Neural cell (in vitro differentiated cells): Measurements from ENCODE around the gene ENO4. TPM values are rescaled to one million over a fixed set of nuclear protein-coding genes. Genes with fewer than 3 reads are reported as not detected.

Source experiments
- H2AFZ ChIP-seq: fragments of 200-600, 300-800 bp; sonication (generic), shearing (Covaris generic); 2 replicates; pipeline ENCODE4 v1.6.0; 2014; ENCODE audit warnings: low read depth, mild to moderate bottlenecking, antibody characterized with exemption, low read length, moderate library complexity
- H3F3A ChIP-seq: fragments of 200-600 bp; shearing (Covaris generic); 2 replicates; pipeline ENCODE4 v1.6.1; 2016; ENCODE audit warnings: mild to moderate bottlenecking, moderate library complexity, mixed read lengths, antibody characterized with exemption, low read length; ENCODE audit not compliant: insufficient read depth, poor library complexity, severe bottlenecking
- H3K27ac ChIP-seq: fragments of 200-600, 300-800 bp; sonication (generic), shearing (Covaris generic); 2 replicates; pipeline ENCODE4 v1.5.1; 2014; ENCODE audit warnings: mild to moderate bottlenecking, low read length, moderate library complexity
- H3K27me3 ChIP-seq: fragments of 300-800, 200-600 bp; sonication (generic), shearing (Covaris generic); 2 replicates; pipeline ENCODE4 v1.6.0; 2014; ENCODE audit warnings: mild to moderate bottlenecking, low read depth, low read length, moderate library complexity; ENCODE audit not compliant: insufficient read depth
- H3K36me3 ChIP-seq: fragments of 300-800, 200-600 bp; sonication (generic), shearing (Covaris generic); 2 replicates; pipeline ENCODE4 v1.5.1; 2014; ENCODE audit warnings: mild to moderate bottlenecking, antibody characterized with exemption, low read length, moderate library complexity; ENCODE audit not compliant: insufficient read depth
- H3K4me2 ChIP-seq: fragments of 300-800, 200-600 bp; sonication (generic), shearing (Covaris generic); 2 replicates; pipeline ENCODE4 v1.6.0; 2014; ENCODE audit warnings: mild to moderate bottlenecking, low read length
- H3K4me3 ChIP-seq: fragments of 300-800, 200-600 bp; sonication (generic), shearing (Covaris generic); 2 replicates; pipeline ENCODE4 v1.5.1; 2014; ENCODE audit warnings: mild to moderate bottlenecking, low read length, moderate library complexity
- H3K79me2 ChIP-seq: fragments of 200-600 bp; shearing (Covaris generic); replicated peaks from 2 replicates; pipeline ENCODE4 v1.6.0; 2014; ENCODE audit warnings: mild to moderate bottlenecking, low read length, moderate library complexity; ENCODE audit not compliant: insufficient read depth
- H3K9ac ChIP-seq: fragments of 300-800, 200-600 bp; sonication (generic), shearing (Covaris generic); 2 replicates; pipeline ENCODE4 v1.6.1; 2016; ENCODE audit warnings: mild to moderate bottlenecking, low read length, mixed read lengths
- H3K9me2 ChIP-seq: fragments of 200-600 bp; shearing (Covaris generic); 2 replicates; pipeline ENCODE4 v1.6.1; 2016; ENCODE audit warnings: mild to moderate bottlenecking, low read length, mixed read lengths; ENCODE audit not compliant: insufficient read depth
- H3K9me3 ChIP-seq: fragments of 200-600, 300-800 bp; sonication (generic), shearing (Covaris generic); 2 replicates; pipeline ENCODE4 v1.6.1; 2016; ENCODE audit warnings: mild to moderate bottlenecking, mixed run types, low read length, moderate library complexity, mixed read lengths
- H4K20me1 ChIP-seq: fragments of 200-600 bp; shearing (Covaris generic); 2 replicates; pipeline ENCODE4 v1.6.1; 2016; ENCODE audit warnings: mild to moderate bottlenecking, mixed run types; ENCODE audit not compliant: insufficient read depth
- EP300 ChIP-seq: fragments of 450-650 bp; conservative IDR thresholded peaks from 2 replicates; pipeline ENCODE4 v1.6.1; 2014; ENCODE audit warnings: antibody characterized with exemption, mild to moderate bottlenecking, moderate library complexity; ENCODE audit not compliant: poor library complexity, severe bottlenecking
- EZH2 ChIP-seq: fragments of 200-600, 300-800 bp; shearing (Covaris generic), sonication (generic); IDR thresholded peaks from 2 replicates; pipeline ENCODE4 v1.6.1; 2014; ENCODE audit warnings: antibody characterized with exemption, low read length, borderline replicate concordance, mild to moderate bottlenecking; ENCODE audit not compliant: insufficient read depth, poor library complexity, severe bottlenecking
- MXI1 ChIP-seq: fragments of 450-650 bp; conservative IDR thresholded peaks from 2 replicates; pipeline ENCODE4 v1.6.1; 2014; ENCODE audit warnings: antibody characterized with exemption, mild to moderate bottlenecking; ENCODE audit not compliant: poor library complexity, severe bottlenecking
- POLR2AphosphoS5 ChIP-seq: IDR thresholded peaks from 2 replicates; pipeline ENCODE4 v1.6.1; 2012
- RAD21 ChIP-seq: fragments of 450-650 bp; conservative IDR thresholded peaks from 2 replicates; pipeline ENCODE4 v1.6.1; 2014; ENCODE audit warnings: antibody characterized with exemption, mild to moderate bottlenecking, moderate library complexity
- SMC3 ChIP-seq: fragments of 450-650 bp; conservative IDR thresholded peaks from 2 replicates; pipeline ENCODE4 v1.6.1; 2014; ENCODE audit warnings: antibody characterized with exemption, mild to moderate bottlenecking, moderate library complexity; ENCODE audit not compliant: poor library complexity
- TAF1 ChIP-seq: IDR thresholded peaks from 2 replicates; pipeline ENCODE4 v1.6.1; 2012; ENCODE audit warnings: low read depth
- polyA plus RNA-seq: library from polyadenylated mRNA; depleted of rRNA; stranded (reverse); fragments of >200 nt; gene quantifications from 2 replicates; pipeline ENCODE4 v1.2.3, GENCODE V29; 2014
- TF ChIP-seq, protein P1 (sequence below): fragments of 450-650 bp; IDR thresholded peaks from 2 replicates; pipeline ENCODE4 v1.5.1; 2014; ENCODE audit warnings: antibody characterized with exemption, mild to moderate bottlenecking, moderate library complexity; ENCODE audit not compliant: poor library complexity, severe bottlenecking
- TF ChIP-seq, protein P2 (sequence below): IDR thresholded peaks from 2 replicates; pipeline ENCODE4 v1.6.1; 2012; ENCODE audit warnings: borderline replicate concordance

The ENO4 gene
- polyA plus RNA-seq, 1 donor from 2014 or later: 0.51 TPM

DNA sequence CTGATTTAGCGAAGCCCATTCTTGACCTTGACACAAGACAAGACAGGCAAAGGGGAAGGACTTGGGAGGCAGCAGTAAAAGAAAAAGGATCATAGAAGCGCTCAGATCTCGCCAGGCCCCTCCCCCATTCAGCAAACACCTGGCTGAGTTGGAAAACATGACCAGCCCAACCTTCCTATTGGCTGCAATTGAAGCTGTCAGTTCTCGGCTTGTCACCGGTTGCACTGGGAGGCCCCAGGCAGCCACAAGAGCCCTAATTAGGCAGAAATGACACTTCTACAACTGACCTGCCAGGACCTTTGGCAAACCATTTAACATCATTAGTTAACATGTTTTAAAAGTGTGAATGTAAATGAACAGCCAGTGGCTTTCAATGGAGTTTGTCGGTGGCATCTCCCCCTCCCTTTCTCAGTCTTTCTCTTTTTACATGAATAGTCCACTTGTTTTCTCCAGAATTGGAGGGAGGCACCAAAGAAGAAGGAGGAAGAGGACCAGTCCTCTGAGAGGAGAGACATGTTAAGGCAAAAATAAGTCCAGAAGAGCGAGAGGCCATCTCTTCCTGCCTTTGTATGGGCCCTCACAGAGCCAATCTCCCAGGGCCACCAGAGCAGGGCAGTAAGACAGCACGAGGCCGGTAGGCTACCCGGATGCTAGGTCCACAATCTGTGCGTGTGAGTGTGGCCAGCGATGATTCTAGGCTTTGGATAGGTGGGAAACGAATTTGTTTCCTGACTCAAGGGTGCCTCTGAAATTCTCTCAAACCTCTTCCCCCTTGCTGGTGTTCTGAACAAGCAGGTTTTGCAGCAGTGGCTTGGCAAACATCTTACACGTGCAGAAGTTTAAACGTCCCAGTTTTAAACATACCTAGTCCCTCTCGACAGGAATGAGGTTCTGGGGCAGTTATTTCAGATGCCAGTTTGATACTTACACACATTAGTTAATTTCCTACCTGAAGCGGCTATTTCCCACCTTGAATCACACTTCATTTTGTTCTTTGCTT lies 15.0 kb upstream of the ENO4 start:
- Histone ChIP-seq H2AFZ (no peak overlapping the region), H3K4me2 (no peak overlapping the region), H3K4me3 (no peak overlapping the region), H3K27ac (no peak overlapping the region), H3K9ac (no peak overlapping the region), H3K79me2 (no peaks in the 10 kb centered on the region), H3K9me2 (no peaks in the 10 kb centered on the region), H3K27me3 (no peaks in the 10 kb centered on the region), H3F3A (no peaks in the 10 kb centered on the region), H3K9me3 (no peaks in the 10 kb centered on the region), H4K20me1 (no peaks in the 10 kb centered on the region), H3K36me3 (no peaks in the 10 kb centered on the region)
- TF ChIP-seq MXI1 (no peak), POLR2AphosphoS5 (no peak), EP300 (no peak), EZH2 (no peak), RAD21 (no peak), TAF1 (no peak), SMC3 (no peak)
- TF ChIP-seq, protein P1, sequence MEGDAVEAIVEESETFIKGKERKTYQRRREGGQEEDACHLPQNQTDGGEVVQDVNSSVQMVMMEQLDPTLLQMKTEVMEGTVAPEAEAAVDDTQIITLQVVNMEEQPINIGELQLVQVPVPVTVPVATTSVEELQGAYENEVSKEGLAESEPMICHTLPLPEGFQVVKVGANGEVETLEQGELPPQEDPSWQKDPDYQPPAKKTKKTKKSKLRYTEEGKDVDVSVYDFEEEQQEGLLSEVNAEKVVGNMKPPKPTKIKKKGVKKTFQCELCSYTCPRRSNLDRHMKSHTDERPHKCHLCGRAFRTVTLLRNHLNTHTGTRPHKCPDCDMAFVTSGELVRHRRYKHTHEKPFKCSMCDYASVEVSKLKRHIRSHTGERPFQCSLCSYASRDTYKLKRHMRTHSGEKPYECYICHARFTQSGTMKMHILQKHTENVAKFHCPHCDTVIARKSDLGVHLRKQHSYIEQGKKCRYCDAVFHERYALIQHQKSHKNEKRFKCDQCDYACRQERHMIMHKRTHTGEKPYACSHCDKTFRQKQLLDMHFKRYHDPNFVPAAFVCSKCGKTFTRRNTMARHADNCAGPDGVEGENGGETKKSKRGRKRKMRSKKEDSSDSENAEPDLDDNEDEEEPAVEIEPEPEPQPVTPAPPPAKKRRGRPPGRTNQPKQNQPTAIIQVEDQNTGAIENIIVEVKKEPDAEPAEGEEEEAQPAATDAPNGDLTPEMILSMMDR: no peak
- TF ChIP-seq, protein P2, sequence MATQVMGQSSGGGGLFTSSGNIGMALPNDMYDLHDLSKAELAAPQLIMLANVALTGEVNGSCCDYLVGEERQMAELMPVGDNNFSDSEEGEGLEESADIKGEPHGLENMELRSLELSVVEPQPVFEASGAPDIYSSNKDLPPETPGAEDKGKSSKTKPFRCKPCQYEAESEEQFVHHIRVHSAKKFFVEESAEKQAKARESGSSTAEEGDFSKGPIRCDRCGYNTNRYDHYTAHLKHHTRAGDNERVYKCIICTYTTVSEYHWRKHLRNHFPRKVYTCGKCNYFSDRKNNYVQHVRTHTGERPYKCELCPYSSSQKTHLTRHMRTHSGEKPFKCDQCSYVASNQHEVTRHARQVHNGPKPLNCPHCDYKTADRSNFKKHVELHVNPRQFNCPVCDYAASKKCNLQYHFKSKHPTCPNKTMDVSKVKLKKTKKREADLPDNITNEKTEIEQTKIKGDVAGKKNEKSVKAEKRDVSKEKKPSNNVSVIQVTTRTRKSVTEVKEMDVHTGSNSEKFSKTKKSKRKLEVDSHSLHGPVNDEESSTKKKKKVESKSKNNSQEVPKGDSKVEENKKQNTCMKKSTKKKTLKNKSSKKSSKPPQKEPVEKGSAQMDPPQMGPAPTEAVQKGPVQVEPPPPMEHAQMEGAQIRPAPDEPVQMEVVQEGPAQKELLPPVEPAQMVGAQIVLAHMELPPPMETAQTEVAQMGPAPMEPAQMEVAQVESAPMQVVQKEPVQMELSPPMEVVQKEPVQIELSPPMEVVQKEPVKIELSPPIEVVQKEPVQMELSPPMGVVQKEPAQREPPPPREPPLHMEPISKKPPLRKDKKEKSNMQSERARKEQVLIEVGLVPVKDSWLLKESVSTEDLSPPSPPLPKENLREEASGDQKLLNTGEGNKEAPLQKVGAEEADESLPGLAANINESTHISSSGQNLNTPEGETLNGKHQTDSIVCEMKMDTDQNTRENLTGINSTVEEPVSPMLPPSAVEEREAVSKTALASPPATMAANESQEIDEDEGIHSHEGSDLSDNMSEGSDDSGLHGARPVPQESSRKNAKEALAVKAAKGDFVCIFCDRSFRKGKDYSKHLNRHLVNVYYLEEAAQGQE: no peak

DNA sequence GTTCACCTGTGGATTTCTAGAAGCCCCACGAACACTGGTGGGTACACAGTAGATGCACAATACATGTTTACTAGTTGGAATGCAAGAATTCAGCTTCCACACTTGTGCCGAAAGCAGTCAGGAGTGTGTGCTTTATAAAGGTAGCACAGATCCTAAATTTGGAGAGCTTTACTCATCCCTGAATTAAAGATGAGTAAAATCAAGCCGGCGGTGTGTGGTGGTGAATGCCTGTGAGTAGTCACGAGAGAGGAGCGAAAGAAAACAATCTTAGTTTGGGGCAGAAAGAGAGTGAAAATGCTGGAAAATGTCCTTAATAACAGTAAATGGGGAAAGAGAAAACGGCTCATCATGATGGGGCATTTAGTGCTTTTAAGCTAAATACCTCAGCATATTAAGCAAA lies 13.6 kb upstream of the ENO4 start:
- Histone ChIP-seq H3K79me2 (no peaks in the 10 kb centered on the region), H2AFZ (no peak overlapping the region), H3K4me2 (no peak overlapping the region), H3K4me3 (peak overlapping the region; percentile 39), H3K27ac (peak overlapping the region; percentile 46), H3K9ac (no peak overlapping the region), H3K27me3 (no peaks in the 10 kb centered on the region), H3K9me2 (no peaks in the 10 kb centered on the region), H3F3A (no peaks in the 10 kb centered on the region), H3K9me3 (no peaks in the 10 kb centered on the region), H4K20me1 (no peaks in the 10 kb centered on the region), H3K36me3 (no peaks in the 10 kb centered on the region)
- TF ChIP-seq RAD21 (no peak), MXI1 (no peak), POLR2AphosphoS5 (no peak)
